OCI-LY7 (cell line): ENCODE results near the gene SHC2.

Experiments used
- EZH2phosphoT487 ChIP-seq: fragments of 200-600 bp; sonication (generic); IDR thresholded peaks from 2 replicates; pipeline ENCODE4 v1.6.1; 2018; ENCODE audit warnings: low read depth, borderline replicate concordance, mild to moderate bottlenecking, mixed run types, antibody characterized with exemption, low read length, moderate library complexity, mixed read lengths
- TF ChIP-seq, protein P1 (sequence below): fragments of 200-600 bp; sonication (generic); conservative IDR thresholded peaks from 2 replicates; pipeline ENCODE4 v1.5.1; 2014; ENCODE audit warnings: mild to moderate bottlenecking, antibody characterized with exemption, low read length, moderate library complexity, mixed read lengths

DNA sequence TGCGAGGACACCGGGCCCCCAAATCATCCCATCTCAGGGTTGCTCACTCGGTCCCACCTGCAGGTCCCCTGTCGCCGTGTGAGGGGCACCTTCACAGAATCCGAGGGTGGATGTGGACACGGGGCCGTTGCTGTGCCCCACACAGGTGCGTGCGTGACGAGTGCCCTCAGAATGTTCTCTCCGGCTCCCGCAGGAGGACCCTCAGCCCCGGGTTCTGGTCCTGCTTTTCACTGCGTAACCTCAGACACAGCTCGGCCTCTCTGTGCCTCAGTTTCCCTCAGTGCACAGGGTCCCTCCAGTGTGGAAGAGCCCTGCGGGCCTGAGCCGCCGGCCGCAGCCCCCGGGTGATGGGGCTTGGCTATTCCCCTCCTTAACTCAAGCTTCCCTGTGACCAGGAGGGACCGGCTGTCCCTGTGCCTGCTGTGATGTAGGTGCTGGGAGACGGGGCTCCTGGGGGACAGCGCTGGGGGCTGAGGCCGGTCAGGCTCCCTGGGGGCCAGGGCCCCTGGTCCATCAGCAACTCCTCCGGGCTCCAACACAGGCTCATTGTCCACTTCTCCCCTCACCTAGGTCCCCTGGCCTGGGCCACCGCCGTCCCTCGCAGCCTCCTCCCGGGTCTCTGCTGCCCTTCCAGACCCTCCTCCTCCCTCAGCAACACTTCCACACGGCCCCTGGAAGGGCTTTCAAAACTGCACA is 4.8 kb downstream of the SHC2 start:
- no peak for TF ChIP-seq EZH2phosphoT487
- TF ChIP-seq, protein P1, sequence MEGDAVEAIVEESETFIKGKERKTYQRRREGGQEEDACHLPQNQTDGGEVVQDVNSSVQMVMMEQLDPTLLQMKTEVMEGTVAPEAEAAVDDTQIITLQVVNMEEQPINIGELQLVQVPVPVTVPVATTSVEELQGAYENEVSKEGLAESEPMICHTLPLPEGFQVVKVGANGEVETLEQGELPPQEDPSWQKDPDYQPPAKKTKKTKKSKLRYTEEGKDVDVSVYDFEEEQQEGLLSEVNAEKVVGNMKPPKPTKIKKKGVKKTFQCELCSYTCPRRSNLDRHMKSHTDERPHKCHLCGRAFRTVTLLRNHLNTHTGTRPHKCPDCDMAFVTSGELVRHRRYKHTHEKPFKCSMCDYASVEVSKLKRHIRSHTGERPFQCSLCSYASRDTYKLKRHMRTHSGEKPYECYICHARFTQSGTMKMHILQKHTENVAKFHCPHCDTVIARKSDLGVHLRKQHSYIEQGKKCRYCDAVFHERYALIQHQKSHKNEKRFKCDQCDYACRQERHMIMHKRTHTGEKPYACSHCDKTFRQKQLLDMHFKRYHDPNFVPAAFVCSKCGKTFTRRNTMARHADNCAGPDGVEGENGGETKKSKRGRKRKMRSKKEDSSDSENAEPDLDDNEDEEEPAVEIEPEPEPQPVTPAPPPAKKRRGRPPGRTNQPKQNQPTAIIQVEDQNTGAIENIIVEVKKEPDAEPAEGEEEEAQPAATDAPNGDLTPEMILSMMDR = no peak
